Measurements from ENCODE around the gene LRRC2.

The LRRC2 gene

GRCh38 chr3:46471371-46471914, 94.7 kb downstream of the LRRC2 start:
- no peak for DNase-seq

GRCh38 chr3:46470831-46471230, 95.3 kb downstream of the LRRC2 start:
- DNase-seq: no peak

GRCh38 chr3:46469680-46470357, 96.3 kb downstream of the LRRC2 start:
- DNase-seq: peak; percentile 44

- no peak for DNase-seq
Measured at GRCh38 chr3:46468753-46469600, 97.1 kb downstream of the LRRC2 start.

- DNase-seq: no peak
Measured at GRCh38 chr3:46467562-46467961, 98.5 kb downstream of the LRRC2 start.

- DNase-seq: no peak
Measured at GRCh38 chr3:46466871-46467403, 99.2 kb downstream of the LRRC2 start.

- DNase-seq: no peak
Measured at GRCh38 chr3:46466273-46466672, 99.8 kb downstream of the LRRC2 start.
